Loucy (cell line): ENCODE data around the gene SRGAP1.
"Not testable (repeated sequence)": the region's sequence is repeated elsewhere in the genome, so short reads cannot be mapped to it uniquely, and the experiment has no call there.

ENCODE experiments used
- H2AFZ ChIP-seq: fragments of 200-600 bp; sonication (generic); 2 replicates; pipeline ENCODE4 v1.6.0; 2016; ENCODE audit warnings: antibody characterized with exemption, mild to moderate bottlenecking, low read length, moderate library complexity
- H3F3A ChIP-seq: fragments of 200-600 bp; 2 replicates; pipeline ENCODE4 v1.6.0; 2016; ENCODE audit warnings: antibody characterized with exemption, low read depth, mild to moderate bottlenecking
- H3K27me3 ChIP-seq: fragments of 200-600 bp; sonication (generic); 2 replicates; pipeline ENCODE4 v1.6.1; 2014; ENCODE audit warnings: low read length, mild to moderate bottlenecking; ENCODE audit not compliant: insufficient read depth, poor library complexity, severe bottlenecking
- H3K36me3 ChIP-seq: fragments of 200-600 bp; sonication (generic); 2 replicates; pipeline ENCODE4 v1.6.1; 2016; ENCODE audit warnings: low read length; ENCODE audit not compliant: insufficient read depth
- H3K4me1 ChIP-seq: fragments of 200-600 bp; sonication (generic); 2 replicates; pipeline ENCODE4 v1.5.1; 2014; ENCODE audit warnings: low read length, mild to moderate bottlenecking; ENCODE audit not compliant: insufficient read depth, poor library complexity, severe bottlenecking
- H3K4me2 ChIP-seq: fragments of 200-600 bp; sonication (generic); 2 replicates; pipeline ENCODE4 v1.6.0; 2014; ENCODE audit warnings: antibody characterized with exemption, low read length, low read depth, mild to moderate bottlenecking; ENCODE audit not compliant: poor library complexity, severe bottlenecking
- H3K4me3 ChIP-seq: fragments of 200-600 bp; sonication (generic); 2 replicates; pipeline ENCODE4 v1.5.1; 2014; ENCODE audit warnings: low read length, mild to moderate bottlenecking, mixed read lengths; ENCODE audit not compliant: poor library complexity, severe bottlenecking
- H3K79me2 ChIP-seq: fragments of 200-600 bp; sonication (generic); 2 replicates; pipeline ENCODE4 v1.6.1; 2014; ENCODE audit warnings: low read length; ENCODE audit not compliant: insufficient read depth
- H3K9ac ChIP-seq: fragments of 200-600 bp; sonication (generic); 2 replicates; pipeline ENCODE4 v1.6.0; 2014; ENCODE audit warnings: mild to moderate bottlenecking, low read depth, low read length, moderate library complexity; ENCODE audit not compliant: poor library complexity, severe bottlenecking
- H3K9me2 ChIP-seq: fragments of 200-600 bp; sonication (generic); replicated peaks from 2 replicates; pipeline ENCODE4 v1.6.1; 2016; ENCODE audit warnings: low read depth, low read length, mixed read lengths
- H3K9me3 ChIP-seq: fragments of 200-600 bp; sonication (generic); 2 replicates; pipeline ENCODE4 v1.6.1; 2014; ENCODE audit warnings: mild to moderate bottlenecking, antibody characterized with exemption, low read length, low read depth; ENCODE audit not compliant: insufficient read depth
- H4K20me1 ChIP-seq: fragments of 200-600 bp; sonication (generic); 2 replicates; pipeline ENCODE4 v1.6.0; 2014; ENCODE audit warnings: antibody characterized with exemption, low read length, mild to moderate bottlenecking; ENCODE audit not compliant: insufficient read depth, poor library complexity, severe bottlenecking
- EZH2phosphoT487 ChIP-seq: fragments of 200-600 bp; IDR thresholded peaks from 2 replicates; pipeline ENCODE4 v1.6.1; 2018; ENCODE audit warnings: antibody characterized with exemption, mild to moderate bottlenecking, moderate library complexity, borderline replicate concordance
- TF ChIP-seq, protein P1 (sequence below): fragments of 200-600 bp; sonication (generic); conservative IDR thresholded peaks from 2 replicates; pipeline ENCODE4 v1.5.1; 2014; ENCODE audit warnings: mild to moderate bottlenecking, antibody characterized with exemption, low read length

SRGAP1 gene

DNA sequence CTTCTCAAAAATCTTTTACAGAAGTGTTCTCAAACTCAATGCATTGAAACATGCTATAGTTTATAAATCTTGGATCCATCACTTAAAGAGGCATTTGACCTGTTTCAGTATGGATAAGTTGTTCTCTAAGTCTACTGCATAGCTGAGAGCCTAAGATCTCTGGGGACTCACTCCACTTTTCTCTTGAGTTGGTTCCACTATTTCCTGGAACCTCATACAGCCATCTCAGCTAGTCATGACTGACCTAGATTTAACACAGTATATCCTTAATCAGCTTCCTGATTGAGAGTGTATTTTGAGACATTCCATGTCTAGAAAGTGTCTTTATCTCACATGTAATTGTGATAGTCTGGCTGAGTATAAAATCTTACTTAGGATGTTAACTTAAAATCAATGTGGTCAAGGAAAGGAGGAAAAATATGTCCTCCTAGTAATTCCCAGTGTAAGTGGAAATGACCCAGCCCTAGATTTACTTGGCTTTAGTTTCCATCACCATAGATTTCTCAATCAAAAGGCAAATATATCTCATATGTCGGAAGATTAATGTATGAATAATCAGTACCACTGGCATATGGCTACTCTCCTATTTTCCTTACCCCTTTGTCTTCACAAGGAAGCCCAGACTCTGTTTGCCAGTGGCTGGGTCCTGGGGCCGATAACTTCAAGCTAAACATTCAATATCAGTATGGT lies 315.7 kb downstream of the SRGAP1 start:
- Histone ChIP-seq H3K36me3 (no peaks in the 10 kb centered on the region), H4K20me1 (no peaks in the 10 kb centered on the region), H3K9ac (no peak overlapping the region), H3K9me2 (no peaks in the 10 kb centered on the region), H3F3A (no peaks in the 10 kb centered on the region), H3K27me3 (no peaks in the 10 kb centered on the region), H3K4me3 (no peak overlapping the region), H2AFZ (no peak overlapping the region), H3K4me1 (no peaks in the 10 kb centered on the region), H3K9me3 (no peaks in the 10 kb centered on the region), H3K4me2 (no peak overlapping the region), H3K79me2 (no peaks in the 10 kb centered on the region)
- TF ChIP-seq, protein P1, sequence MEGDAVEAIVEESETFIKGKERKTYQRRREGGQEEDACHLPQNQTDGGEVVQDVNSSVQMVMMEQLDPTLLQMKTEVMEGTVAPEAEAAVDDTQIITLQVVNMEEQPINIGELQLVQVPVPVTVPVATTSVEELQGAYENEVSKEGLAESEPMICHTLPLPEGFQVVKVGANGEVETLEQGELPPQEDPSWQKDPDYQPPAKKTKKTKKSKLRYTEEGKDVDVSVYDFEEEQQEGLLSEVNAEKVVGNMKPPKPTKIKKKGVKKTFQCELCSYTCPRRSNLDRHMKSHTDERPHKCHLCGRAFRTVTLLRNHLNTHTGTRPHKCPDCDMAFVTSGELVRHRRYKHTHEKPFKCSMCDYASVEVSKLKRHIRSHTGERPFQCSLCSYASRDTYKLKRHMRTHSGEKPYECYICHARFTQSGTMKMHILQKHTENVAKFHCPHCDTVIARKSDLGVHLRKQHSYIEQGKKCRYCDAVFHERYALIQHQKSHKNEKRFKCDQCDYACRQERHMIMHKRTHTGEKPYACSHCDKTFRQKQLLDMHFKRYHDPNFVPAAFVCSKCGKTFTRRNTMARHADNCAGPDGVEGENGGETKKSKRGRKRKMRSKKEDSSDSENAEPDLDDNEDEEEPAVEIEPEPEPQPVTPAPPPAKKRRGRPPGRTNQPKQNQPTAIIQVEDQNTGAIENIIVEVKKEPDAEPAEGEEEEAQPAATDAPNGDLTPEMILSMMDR, result no peak
- no peak for TF ChIP-seq EZH2phosphoT487

DNA sequence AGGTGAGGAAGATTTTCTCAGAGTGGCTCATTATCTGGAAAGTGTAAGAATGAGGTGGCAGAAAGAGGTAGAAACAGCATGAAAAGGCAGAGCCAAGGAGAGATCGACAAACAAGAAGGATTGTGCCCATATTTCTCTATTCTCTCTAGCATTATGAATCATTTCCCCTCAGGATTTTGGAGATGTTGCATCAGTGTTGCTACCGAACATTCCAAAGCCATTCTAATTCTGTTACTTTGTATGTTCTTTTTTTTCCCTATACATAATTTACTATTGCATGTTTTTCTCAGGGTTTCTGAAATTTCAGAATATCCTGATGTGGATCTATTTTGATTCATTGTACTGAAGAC lies 316.2 kb downstream of the SRGAP1 start:
- Histone ChIP-seq H3K27me3 (no peaks in the 10 kb centered on the region), H3K9ac (no peak overlapping the region), H3K4me3 (no peak overlapping the region), H3F3A (no peaks in the 10 kb centered on the region), H2AFZ (no peak overlapping the region), H3K4me2 (no peak overlapping the region), H3K4me1 (no peaks in the 10 kb centered on the region), H3K9me2 (no peaks in the 10 kb centered on the region), H3K36me3 (no peaks in the 10 kb centered on the region), H3K79me2 (no peaks in the 10 kb centered on the region), H4K20me1 (no peaks in the 10 kb centered on the region), H3K9me3 (no peaks in the 10 kb centered on the region)
- no peak for TF ChIP-seq EZH2phosphoT487
- TF ChIP-seq, protein P1, result no peak

DNA sequence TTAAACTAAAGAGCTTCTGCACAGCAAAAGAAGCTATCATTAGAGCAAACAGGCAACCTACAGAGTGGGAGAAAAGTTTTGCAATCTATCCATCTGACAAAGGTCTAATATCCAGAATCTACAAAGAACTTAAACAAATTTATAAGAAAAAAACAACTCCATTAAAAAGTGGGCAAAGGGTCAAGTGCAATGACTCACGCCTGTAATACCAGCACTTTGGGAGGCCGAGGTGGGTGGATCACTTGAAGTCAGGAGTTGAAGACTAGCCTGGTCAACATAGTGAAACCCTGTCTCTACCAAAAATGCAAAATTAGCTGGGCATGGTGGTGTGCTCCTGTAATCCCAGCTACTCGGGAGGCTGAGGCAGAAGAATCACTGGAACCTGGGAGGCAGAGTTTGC lies 322.1 kb downstream of the SRGAP1 start:
- not testable (repeated sequence) for H3K4me1 ChIP-seq, H3K79me2 ChIP-seq, H3K9ac ChIP-seq, H3F3A ChIP-seq, H3K36me3 ChIP-seq, H3K4me3 ChIP-seq, H3K27me3 ChIP-seq, H3K9me3 ChIP-seq, H3K4me2 ChIP-seq, H3K9me2 ChIP-seq, H2AFZ ChIP-seq, H4K20me1 ChIP-seq

DNA sequence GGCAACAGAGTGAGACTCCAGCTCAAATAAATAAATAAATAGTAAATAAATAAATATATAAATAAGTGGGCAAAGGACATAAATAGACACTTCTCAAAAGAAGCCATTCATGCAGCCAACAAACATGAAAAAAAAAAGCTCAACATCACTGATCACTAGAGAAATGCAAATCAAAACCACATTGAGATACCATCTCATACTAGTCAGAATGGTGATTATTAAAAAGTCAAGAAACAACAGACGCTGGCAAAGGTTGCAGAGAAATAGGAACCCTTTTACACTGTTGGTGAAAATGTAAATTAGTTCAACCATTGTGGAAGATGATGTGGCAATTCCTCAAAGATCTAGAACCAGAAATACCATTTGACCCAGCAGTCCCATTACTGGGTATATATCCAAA lies 322.5 kb downstream of the SRGAP1 start:
- H3K4me2 ChIP-seq, result not testable (repeated sequence)

More for the DNA sequence above, 322.5 kb downstream of the SRGAP1 start:
- H3K27me3 ChIP-seq, H3K4me3 ChIP-seq, H3K36me3 ChIP-seq, H3K9me2 ChIP-seq, H3K9ac ChIP-seq, H4K20me1 ChIP-seq, H2AFZ ChIP-seq, H3F3A ChIP-seq, H3K9me3 ChIP-seq, H3K4me1 ChIP-seq, H3K79me2 ChIP-seq: not testable (repeated sequence)
